NCI-H748 (cell line): ENCODE data around the gene TMX2.
A peak's percentile ranks its signal among the peaks of the same experiment; 100 is the strongest.

Source experiments
- DNase-seq: peaks from one replicate; lab custom pipeline; 2025; ENCODE audit not compliant: unreplicated experiment; lab: John Stamatoyannopoulos, UW

The TMX2 gene

DNA sequence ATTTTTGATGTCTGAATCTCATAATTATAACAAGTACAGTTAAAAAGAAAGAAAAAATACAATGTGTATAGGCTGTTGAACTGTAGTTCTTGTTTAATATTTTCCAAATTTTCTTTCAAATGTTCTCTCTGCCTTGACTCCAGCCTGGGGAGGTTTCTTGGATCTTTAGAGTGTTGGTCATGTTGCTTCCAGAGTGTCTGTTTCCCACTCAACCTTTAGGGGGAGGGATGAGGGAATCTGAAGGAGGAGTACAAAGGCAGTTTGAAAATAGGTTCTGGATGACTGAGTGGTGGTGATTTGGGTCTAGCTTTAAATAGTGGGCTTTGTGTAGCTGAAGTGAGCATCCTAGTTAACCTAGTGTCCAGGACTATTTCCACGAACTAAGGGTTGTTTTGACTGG, 51.2 kb downstream of the TMX2 start:
- peak; percentile 12 for DNase-seq

DNA sequence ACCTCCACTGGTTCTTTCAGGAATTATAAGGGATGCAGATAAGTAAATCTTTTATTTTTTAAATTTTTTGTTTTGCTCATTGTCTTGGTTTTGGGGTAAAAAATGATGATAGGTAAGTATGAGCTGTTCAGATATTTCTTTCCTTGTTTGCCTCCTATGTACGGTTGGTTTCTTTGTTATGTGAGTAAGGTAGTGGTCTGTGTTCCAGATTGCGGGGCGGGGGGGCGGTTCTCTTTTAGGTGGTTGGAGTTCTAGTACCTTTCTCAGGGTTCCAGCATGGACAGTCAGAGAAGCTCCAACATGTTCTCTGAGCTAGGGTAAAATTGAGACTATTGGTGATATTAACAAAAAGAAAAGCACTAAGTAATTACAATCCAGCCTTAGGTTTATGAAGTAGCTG, 51.6 kb downstream of the TMX2 start:
- DNase-seq: no peak

DNA sequence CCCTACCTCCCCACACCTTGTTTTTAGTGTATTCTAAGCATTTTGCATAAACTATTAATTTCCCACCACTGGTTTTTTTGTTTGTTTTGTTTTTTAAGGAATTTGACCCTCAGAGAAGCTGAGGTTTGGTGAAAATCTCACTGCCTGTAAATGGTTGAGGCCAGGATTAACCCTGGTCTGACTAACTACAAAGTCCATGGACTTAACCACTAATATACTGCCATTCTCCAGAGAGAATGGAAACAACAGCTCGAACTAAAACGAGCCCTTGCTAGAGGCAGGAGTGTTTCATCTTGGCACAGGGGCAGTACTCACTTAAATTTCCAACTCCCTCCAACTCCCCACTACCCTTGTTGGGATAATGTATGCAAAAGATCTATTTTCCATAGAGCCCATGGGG, 52.2 kb downstream of the TMX2 start:
- no peak for DNase-seq

DNA sequence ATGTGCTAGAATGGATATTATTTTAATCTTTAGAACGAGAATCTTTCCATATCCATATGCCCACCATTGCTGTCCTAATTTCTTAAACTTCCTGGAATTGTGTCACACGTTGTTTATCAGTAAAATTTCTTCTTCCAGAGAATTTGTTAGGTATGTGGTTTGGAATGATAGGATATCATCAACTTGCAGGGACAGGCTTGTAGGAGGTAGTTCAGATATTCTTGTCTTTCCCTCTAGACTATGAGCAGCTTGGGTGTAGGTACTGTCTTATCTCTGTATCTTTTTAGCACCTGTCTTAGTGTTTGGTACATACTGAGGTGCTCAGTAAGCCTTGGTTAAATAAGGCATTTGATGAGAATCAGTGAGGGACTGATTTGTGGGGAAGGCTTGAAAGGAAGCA, 52.6 kb downstream of the TMX2 start:
- no peak for DNase-seq

DNA sequence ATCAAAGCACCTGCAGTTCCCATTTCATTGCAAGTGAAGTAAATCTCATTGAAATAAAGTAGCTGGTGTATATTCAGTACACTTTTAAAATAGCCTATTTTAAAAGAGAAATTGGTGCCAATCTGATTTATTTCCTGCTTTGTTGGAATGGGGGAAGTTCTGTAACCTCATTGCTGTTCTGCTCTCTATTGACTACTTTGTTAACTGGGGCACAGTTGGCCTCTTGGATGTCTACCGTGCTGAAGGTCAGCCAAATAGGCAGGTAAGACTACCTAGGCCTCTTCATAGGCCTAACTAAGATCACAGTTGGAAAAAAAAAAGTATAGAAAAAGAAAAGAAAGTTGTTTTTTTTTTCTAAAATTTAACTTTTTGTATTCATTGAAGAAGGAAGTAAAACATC, 58.4 kb downstream of the TMX2 start:
- no peak for DNase-seq

DNA sequence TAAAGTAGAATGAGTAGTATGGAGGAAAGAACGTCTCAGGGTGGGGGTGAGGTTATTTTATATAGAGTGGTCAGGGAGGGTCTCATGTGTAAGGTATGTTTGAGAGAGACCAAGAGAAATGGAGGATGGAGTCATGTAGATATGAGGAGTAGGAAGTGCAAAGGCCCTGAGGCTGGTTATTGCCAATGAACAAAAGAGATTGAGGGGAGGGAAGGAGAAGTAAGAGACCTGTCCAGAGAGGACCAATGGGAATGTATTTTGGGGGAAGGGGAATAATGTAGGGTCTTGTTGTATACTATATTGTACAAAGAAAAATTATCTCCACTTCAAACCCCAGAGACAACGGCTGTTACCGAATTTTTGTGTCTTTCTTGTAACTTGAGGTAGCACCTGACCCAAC, 59.0 kb downstream of the TMX2 start:
- DNase-seq: no peak

DNA sequence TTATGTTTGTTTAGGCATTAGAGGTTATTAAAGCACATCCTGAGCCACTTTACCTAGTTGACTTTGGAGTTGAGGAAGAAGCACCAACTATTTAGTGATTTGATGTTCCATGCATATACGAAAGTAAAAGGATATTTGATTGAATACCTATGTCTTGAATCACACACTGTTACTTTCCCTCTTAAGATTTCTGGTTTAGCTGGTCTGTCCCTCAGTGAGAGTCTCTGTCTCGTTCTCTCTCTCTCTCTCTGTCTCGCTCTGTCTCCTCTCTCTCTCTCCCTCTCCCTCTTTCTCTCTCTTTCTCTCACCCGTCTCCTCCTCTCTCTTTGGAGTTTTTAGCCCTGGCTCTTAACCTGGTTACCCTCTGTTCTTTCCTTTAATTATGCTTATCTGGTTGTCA, 60.2 kb downstream of the TMX2 start:
- no peak for DNase-seq

DNA sequence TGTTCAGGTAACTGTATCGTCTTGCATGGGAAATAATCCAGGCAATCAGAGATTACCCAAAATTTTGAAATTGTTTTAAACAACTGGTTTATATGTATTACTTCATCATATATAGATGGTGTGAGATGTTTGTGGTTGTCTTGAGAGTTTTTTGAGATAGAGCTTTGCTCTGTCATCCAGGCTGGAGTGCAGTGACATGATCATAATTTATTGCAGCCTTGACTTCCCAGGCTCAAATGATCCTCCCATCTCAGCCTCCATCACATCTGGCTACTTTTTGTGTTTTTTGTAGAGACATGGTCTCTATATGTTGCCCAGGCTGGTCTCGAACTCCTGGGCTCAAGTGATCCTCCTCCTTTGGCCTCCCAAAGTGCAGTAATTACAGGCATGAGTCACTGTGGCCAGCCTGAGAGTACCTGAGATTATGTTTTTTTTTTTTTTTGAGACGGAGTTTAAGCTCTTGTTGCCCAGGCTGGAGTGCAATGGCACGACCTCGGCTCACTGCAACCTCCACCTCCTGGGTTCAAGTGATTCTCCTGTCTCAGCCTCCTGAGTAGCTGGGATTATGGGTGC, 60.7 kb downstream of the TMX2 start:
- no peak for DNase-seq

DNA sequence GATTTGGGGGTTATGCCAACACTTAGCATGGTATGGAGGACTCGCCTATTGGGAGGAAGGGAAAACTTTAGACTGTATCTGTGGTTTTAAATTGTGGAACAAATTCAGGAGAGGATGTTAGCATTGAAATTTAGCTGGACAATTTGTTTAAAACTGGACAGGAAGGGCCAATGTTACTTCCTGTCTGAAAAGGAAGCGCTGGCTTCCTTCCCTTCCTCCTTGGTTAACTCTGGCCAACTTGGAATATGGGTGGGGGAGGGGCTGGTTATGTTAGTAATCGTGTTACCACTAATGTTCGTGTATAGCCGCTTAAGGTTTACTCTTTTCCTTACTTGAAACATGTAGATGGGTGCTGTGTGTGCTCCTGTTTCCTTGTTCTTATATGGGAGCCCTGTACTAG, 63.1 kb downstream of the TMX2 start:
- no peak for DNase-seq

DNA sequence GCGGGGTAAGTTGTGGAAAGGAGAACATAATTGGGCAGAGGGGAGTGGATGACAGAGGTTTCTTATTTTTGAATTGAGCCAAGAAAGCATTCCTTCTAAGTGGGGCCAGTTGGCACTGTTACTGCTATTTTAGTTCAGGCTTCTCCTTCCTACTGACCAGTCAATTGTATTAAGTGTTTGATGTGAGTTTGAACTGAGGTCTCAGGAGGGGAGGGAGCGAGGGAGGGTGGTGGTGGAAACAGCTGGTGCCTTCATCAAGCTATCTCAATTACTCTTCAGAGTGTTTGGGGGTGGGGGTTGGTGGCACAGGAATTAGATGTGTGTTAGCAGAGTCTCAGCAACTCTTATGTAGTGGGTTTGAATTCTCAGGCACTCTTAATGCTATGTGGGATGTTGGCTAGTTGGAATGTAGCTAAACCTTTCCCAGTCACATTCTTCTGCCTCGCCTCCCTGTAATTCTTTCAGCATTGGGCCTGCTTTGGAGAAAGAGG, 63.7 kb downstream of the TMX2 start:
- DNase-seq: no peak

DNA sequence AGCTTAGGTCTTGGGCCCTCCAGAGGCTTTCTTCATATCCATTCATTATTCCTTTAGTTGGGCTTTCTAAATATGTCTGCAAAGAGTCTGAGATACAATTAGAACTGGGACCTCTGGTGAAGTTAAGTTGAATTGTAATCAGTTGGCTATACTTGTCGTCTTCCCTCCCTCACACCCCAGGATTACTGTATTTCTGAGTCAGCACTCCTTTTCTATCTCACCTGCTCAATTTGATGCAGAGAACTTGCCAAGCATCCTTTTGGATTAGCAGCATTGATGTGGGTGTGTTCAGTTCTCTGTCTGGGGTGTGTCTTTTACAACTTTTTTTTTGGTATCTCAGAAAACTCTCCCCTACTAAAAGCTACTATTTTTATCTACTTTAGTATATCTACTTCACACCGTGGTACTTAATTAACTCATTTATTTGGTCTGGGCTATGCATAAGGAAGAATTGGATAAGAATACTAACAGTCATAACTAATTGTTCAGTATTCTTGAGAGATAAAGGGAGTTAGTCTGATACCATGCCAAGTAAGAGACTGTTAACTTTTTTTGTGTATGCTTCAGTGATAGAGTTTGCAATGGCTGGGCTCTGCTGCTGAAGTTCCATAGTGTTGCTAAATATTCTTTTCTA, 64.3 kb downstream of the TMX2 start:
- no peak for DNase-seq

DNA sequence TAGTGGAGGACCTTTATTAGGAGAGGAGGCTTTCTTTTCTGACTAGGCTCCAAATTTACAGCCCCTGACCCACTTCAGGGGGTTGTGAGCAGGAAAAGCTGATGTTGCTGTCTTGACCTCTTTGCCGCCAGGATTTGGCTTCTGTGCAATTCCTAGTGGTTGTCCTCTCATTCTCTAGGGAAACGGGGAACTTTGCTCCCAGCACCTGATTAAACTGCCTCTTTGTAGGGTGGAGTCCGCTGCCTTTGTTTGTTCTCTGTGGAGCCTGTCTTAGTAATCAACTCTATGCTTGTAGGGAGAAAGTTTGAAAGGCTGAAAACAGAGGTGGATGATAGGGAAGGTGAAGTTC, 65.5 kb downstream of the TMX2 start:
- DNase-seq: no peak

DNA sequence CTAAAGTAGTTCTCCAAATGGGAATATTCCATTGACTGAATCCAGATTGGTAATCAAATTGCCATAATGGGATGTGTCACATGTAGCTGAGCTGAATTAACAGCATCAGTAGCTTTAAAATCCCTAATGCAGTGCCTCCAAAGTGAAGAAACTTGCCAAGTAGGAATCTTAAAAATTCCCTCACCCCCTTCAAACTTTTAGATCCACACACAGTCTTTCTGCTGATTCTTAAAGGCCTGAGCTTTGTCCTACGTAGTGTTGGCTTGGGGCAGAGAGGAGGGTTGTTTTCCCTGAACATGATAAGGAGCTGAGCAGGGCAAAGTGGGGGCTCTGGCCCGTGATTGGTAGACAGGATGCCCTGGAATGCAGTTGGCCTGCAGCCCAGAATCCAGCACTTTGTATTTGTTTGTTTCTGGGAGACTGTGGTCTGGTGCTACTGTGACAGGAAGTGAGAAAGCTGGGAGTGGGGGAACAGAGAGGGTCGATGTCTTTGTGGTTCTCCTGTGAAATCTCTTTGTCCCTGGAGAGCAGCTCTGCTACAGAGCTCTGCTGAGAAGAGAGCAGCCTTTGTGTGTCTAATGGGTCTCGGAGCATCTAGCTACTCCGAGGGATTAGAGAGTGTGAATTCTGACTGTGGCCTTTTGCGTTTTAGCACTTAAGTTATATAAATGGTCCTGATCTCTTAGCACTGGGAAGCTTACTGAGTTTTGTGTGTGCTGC, 66.1 kb downstream of the TMX2 start:
- peak; percentile 49 for DNase-seq

DNA sequence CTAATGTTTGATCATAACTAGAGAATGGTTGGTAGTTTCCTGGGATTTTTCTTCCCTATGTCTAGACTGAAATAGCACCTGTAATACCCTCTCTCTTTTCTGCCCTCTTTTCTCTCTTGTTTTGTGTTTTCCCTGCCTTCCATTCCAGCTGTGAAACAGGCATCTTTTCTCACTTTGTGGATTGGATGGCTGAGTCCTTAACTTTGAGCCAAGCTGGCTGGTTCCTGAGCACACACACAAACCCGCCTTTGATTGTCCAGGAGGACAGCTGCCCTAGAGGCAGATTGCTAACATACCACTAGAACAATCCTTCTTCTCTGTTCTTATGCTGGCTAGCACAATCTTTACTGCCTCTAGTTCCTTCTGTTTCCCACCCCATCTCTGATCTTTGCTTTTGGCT, 66.9 kb downstream of the TMX2 start:
- no peak for DNase-seq

DNA sequence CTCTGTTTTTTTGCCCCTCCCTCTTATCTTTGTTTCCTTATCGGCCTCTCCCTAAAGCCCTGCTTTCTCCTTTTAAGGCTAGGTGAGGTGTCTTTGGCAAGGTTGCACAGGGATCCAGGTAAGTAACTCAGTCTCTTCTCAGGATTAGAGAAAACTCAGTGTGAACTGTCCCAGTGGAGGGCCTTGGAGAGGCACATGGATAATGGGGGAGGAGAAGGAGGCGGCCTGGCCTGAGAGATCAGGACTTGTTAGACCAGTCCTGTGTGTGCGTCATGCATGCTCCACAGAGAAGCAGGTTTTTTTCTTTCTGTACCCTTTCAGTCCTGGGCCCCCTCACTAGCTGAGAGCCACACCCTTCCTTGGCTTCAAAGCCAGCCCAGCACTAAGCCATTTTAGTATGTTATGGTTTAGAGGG, 69.1 kb downstream of the TMX2 start:
- DNase-seq: no peak

DNA sequence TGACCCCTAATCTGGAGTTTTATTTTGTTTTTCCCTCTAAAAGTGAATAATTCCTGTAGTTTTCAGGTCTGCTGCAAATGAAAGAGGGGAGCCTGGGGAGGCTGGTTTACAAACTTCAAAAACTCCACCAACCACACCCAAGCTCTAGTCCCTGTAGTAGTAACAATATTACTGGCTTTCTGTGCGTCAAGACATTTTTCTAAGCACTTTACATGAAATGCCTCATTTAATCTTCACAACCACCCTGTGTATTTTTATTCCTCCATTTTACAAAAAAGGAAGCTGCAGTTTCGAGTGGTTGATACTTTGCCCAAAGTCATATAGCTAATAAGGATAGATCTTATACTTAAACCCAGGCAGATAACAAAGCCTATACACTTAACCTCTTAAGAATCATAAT, 72.7 kb downstream of the TMX2 start:
- DNase-seq: no peak

DNA sequence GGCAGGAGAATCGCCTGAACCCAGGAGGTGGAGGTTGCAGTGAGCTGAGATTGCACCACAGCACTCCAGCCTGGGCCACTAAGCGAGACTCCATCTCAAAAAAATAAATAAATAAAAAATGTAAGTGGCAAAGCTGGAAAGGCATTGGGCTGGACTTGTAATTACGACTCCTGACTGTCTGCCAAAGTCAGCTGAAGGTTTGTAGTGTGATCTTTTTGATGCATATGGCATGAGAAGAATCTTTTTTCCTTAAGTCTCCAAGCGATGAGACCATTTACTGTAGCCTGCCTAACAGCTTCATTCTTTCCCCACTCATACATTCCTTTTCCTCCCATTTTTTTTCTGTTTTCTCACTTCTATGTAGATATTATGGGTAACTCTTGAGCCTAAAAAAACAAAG, 74.0 kb downstream of the TMX2 start:
- DNase-seq: no peak

DNA sequence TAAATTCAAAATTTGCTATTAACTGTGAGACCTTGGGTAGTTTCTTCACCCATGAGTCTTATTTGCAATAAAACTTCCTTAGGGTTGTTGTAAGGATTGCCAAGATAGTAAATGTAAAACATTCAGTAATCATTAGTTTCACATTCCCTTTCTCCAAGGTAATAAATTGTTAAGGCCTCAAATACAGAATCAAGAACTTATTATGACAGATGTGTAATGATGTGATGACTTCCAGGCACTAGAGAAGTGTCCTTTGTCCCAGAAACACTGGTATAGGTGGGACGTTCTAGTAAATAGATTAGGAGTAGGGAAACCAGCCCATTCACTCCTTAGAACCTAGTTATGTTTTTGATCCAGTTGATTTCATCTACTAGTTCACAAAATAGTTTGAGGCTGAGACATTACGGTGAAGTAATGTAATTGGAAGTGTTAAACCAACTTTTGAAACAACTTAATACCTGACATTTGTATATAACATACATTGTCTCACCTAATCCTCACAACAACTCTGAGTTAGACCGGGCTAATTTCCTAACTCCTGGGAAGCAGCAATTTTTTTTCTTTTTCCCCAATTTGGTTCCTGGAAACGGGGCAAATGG, 74.7 kb downstream of the TMX2 start:
- no peak for DNase-seq

DNA sequence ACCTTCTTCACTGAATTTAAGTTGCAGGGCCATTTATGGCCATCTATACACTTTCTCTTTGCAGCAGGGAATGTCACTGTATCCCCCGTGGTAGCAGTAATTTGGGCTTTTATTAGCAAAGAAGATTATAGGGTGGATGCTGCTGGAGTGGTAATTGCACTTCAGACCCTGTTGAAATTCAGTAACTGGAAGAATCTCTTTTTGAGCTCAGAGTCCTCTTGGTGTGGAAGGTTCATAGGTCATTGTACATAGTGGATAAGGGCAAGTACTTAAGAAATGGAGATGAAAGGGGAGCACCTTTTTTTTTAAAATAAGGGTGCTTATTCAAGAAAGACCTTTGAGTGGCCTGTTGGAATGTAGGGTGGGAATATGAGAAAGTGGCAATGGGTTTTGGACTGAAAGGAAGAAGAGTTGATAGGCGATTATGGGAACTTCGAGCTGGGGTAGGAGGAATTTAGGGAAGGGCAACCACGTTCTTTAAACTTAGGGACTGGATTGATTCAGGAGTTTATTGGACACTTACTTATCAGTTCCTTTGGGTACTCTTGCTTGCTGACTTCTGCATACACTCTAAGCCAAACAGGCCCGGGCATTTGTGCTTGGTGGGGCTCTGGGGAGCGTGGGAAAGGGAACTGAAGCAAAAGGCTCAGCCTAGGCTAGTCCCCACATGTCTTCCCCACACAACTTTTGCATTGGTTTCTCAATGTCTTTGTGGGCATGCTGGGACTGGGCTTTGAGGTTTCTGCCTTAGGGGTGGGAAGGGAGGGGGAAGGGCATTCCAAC, 75.7 kb downstream of the TMX2 start:
- no peak for DNase-seq

DNA sequence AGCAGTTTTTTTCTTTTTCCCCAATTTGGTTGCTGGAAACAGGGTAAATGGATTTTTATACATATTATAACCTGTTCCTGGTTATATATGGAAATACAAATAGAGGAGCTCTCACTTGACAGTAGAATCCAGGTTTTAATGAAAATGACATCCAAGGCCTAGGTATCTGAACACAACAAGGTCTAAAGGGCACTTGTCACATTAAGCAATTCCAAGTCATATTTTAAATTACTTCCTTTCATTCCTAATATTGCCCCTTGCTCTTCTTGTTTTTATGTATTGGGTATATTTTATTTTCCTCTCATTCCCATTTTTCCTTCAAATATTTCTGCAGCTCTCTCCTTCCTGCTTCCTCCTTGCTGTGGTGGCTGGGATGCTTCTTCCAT, 76.3 kb downstream of the TMX2 start:
- DNase-seq: no peak
